GM21390 (cell line): Measurements from ENCODE around the gene TARS2.

Experiments
- ATAC-seq: cut with Tn5 transposase; IDR thresholded peaks from one replicate; pipeline ENCODE4 v1.9.1; 2021; ENCODE audit not compliant: unreplicated experiment

The TARS2 gene

DNA sequence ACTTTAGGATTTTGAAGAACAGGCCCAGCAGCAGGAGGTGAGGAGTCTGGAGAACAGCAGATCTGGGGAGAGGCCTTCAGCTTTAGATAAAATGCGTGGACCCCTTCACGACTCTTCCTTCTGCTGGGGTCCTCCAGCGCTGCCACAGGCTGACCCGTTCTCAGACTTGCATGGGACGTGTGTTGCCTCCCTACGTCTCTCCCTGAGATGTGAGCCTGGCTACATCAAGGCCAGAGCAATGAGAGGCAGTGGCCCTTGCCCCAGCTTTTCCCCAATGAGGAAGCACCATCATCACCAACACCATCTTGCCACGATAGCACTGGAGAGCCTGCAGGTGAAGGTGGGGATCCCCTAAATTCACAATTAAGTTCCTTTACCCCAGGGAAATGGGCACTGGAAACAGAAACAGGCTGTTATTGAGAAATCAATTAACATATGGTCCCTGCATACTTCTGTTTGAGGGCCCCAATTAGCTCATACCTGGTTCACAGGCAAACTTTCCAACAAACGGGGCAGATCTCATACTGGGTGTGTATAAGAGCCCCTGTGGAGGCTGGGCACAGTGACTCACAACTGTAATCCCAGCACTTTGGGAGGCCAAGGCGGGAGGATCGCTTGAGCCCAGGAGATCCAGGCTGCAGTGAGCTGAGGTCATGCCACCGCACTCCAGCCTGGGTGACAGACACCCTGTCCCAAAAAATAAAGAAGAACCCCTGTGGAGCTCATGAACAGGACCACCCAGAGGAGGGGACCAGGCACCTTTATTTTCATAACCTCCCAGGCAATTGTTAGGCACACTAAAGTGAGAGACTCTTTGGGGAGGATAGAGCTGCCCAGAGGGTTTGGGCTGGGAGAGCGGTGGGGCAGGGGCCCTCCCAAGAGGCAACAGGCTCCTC lies 49.9 kb downstream of the TARS2 start:
- ATAC-seq: no peak

DNA sequence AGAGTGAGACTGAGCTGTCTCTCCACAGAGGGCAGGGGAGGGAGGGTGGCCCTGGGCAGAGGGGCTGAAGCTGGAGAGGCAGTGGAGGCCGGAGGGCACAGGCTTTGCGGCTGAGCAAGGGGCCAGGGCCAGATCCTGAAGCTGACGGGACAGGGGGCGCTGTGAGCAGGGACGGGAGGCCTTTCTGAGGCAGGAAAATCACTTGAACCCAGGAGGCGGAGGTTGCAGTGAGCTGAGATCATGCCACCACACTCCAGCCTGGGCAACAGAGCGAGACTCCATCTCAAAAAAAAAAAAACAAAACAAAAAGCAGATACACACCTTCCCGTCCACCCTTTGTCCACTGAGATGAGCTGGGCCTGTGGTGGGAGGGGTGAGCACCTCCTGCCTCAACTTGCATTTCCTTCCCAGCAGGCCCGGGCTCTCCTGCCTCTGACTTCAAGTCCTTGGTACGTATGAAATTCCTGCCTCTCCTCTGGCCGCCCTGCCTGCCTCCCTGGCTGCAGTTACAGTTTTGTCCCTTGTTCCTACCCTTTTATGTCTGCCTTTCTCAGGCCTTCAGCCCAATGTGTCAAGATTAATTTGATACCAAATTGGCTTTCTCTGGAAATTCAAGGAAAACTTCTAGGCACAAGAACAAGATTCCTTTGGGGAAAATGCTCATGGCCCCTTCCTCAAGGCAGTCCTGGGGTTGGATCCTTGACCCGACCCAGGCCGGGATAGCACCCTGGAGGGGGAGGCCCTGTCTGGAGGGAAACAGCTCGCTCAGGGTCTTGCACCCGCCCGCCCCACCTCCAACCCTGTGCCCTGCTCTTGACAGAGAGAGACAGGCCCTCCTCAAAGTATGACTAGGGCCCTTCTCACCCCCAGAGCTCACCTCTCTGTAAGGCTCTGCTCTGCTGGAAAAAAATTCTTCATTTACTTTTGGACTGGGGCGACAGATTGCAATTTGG lies 50.8 kb downstream of the TARS2 start:
- no peak for ATAC-seq

DNA sequence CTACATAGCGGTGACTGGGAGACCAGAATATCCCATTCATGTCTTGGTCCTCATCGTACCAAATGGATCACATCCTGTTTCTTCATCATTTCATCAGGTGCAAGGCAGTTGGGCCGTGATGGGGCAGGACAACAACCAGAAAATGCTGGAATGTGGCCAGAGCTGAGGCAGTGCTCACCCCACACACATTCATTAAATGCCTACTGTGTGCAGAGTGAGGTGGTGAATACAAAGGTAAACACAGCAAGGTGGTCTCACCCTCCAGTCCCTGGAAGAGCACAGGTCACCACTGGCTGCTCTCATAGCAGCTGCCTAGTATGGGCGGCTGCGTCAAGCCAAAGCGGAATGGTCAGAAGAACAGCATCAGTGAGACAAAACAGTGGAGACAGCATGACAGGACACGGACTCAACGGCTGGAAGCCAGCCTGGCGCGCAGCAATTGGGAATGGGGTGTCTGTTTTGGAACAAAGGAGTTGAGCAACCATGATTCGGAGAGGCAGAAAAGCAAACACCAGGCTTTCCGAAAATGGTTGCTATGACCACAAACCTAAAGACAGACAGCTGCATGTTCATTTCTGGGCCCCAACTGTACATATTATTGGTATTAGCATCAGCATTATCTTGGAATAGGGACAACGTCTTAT lies 56.4 kb downstream of the TARS2 start:
- no peak for ATAC-seq

DNA sequence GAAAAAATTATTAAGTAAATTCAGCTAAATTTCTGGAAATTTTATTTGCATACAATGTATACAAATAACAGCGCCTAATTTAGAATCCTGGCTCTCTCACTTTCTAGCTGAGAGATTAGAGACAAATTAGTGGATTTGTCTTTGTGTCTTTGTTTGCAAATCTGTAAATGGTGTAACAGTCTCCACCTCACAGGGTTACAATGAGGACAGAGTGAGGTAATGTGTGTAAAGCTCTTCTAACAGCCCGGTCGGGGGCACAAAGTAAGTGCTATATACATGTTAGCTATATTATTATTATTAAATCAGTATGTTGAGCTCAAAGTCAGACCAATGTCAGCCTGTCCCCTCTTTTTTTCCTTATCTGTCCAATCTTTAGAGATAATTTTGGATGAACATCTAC lies 57.0 kb downstream of the TARS2 start:
- ATAC-seq: no peak

DNA sequence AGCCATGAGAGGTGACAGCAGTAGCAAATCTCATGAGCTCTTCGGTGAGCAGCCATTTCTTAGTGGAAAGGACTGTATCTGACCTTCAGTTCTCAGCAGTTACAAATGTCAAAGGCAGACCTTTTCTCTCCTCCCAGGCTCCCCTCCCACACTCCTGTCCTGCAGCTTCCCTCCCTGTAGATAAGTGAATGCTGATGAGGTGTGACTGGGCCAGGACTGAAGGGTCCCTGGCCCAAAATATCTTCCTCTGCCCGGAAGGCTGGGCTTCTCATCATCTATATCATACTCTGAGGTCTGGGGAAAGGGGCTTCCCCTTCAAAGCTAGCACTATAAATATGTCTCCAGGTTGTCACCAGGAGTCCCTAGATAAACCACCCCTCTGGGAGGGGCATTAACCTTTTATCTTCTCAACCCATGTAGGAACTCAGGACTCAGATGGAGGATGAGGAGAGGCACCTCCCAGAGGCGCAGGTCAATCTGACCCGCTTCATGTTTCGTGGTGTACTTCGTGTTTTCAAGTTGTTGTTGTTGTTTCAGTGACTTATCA lies 58.3 kb downstream of the TARS2 start:
- ATAC-seq: no peak

DNA sequence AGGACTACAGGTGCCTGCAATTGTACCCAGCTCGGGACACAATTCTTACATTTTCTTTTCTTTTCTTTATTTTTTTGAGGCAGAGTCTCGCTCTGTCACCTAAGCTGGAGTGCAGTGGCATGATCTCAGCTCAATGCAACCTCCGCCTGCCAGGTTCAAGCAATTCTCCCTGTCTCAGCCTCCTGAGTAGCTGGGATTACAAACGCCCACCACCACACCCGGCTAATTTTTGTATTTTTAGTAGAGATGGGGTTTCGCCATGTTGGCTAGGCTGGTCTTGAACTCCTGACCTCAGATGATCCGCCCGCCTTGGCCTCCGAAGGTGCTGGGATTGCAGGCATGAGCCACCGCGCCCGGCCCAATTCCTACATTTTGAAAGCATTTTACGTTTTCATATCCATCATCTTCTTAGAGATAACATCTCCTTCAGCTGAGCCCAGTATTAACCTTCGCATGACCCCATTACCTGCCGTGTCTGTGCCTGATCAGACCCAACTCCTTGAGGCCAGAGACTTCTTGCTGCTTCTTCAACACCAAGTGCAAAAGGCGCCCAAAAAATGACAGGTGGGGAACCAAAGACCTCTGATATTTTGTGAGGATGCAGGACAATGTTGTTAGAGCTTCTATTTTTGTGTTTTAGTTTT lies 59.2 kb downstream of the TARS2 start:
- ATAC-seq: no peak

DNA sequence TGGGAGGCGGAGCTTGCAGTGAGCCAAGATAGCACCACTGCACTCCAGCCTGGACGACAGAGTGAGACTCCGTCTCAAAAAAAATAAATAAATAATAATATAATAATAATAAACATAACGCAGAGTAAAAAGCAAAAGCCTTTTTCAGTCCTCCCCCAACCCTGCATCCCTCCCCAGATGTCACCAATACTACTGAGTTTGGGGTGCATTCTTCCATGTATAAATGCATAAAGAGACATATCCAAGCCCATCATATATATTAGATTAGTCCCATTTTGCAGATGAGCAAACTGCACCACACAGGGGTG lies 61.1 kb downstream of the TARS2 start:
- ATAC-seq: no peak

DNA sequence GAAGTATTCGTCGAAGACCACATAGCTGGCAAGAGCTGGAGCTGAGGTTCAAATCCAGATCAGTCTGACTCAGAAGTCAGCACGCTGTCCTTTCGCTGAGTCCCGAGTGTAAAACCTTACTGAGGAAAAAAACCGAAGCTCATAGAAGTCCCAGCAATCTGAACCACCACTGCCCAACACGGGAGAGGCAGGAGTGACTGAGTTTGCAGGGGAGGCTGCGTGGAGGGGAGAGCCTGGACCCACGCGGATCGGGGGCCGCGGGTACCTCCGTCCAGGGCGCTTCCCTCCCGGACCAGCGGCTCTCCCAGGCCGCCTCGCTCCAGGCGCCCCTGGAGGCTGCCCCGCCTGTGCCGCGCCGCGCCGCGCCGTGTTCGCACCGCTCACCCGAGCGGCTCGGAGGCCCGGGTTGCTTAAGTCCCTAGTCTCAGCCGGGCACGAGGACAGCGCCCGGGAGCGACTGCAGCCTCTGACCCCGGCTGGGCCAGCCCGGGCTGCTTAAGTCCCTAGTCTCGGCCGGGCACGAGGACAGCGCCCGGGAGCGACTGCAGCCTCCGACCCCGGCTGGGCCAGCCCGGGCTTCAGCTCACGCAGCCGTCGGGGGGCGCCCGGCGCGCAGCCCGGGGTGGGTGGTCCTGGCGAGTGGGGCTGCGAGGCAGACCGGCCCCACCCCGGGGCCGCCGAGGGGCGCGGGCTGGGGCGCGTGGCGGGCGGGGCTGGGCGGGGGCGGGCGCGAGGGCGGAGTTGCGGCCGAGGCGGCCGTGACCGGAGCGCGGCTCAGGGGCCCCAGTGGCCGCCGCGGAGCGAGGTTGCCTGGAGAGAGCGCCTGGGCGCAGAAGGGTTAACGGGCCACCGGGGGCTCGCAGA lies 61.6 kb downstream of the TARS2 start, which contains the start of gene ADAMTSL4:
Gene ADAMTSL4 (plus strand): TSS at position 777 of the 864 bp plus-strand sequence. CDS start 2,881 bp downstream, outside the sequence.
- ATAC-seq: peak; percentile 51

DNA sequence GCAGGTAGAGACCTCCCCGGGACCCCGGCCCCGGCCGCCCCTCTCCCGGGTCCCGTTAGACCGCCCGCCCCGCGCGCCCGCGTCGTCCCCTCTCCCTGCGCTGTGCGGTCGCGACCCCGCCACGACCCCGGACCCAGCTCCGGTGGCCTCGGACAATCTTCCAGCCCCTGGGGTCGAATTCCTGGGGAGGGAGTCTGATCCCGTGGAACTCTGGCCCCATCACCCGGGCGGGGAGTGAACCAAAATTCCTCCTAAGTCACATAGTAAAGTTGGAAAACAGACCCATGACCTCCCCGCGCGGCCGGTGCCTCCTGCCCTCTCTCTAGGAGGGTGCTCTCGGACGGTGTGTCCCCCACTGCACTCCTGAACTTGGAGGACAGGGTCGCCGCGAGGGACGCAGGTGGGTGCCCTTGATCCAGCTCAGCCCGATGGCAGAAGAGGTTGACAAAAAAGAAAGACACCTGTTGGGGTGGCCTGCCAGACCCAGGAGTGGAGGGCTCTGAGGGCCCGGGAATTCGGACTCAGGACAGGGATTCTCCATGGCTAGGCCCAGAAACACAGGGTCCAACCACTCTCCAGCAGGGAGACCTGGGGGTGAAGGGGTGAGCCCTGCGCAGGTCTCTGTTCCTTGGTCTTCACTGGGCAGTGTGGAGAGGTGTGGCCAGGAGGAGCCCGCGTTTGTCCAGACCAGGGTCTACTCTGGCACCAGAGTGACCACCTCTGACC lies 62.4 kb downstream of the TARS2 start:
- ATAC-seq: no peak

DNA sequence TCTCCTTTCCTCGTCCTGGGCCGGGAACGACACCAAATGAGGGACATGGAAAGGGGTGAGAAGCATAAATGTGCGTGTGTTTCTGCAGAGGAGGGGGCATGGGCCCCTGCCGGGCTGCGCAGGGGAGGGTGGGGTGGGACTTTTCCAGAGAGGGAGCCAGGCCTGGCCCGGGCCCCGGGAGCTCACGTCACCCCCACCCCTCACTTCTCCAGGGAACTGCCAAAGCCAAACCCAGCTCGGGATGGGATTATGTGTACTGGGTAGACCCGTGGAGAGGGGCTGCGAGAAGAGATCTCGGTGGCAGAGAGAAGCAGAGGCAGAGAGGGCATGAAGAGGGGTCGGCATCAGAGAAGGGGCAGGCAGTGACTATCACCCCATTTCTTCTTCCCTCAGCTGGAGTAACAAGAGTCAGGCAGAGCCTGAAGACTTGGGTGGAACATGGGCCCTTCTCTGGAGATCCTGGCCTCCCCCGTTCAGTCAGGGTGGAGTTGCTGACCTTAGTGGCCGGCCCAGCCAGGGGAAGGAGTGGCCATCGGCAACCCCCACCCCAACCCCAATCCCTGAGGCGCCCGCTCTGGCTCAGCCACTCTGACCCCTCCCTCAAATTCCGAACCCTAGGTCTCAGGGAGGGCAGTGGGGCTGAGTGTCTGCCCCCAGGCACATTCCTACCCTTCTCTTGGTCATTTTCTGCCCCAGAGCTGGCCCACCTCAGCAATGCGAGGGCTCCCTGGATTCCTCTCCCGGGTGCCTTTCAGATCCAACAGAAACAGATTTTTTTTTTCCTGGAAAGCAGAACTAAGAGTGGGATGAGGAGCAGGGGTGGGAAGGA lies 63.2 kb downstream of the TARS2 start:
- no peak for ATAC-seq

DNA sequence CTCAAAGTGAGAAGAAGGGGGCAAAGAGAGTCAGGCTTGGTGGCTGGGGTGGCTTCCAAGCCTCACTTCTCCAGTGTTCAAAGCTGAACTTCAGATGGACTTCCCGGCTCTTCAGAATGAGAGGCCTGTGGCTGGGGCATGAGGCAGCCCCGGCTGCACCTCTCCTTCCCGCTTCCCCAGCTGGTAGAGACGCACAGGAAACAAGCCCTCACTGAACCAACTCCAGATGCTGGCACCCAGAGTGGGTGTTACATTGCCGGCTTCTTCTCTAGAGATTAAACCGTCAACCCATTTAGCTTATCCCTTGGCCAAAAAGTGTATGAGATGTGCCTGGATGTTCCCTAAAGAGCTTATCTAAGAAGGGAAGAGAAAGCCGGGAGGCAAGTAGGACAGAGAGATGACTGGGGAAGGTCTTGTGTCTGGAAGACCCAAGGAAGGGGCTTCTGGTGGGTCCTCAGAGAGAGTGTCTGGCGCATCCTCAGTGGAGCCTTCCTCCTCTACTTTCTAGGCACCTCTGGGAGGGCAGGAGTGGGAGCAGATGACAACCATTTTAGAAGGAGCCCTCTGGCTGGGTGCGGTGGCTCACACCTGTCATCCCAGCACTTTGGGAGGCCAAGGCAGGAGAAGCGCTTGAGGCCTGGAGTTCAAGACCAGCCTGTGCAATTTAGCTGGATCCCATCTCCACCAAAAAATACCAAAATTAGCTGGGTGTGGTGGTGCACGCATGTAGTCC lies 64.0 kb downstream of the TARS2 start:
- ATAC-seq: no peak

DNA sequence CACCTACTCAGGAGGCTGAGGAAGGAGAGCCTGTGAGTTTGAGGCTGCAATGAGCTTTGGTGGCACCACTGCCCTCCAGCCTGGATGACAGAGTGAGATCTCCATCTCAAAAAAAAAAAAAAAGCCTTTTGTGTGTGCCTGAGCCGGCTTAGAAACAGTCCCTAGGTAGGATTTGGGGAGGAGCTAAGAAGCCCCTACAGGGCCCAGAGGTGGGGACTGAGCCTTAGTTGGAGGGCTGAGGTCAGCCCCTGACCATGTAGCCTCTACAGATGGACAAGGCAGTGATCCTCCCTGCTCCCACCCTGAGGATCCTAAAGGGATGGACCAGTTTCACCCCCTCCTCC lies 64.5 kb downstream of the TARS2 start:
- ATAC-seq: no peak

DNA sequence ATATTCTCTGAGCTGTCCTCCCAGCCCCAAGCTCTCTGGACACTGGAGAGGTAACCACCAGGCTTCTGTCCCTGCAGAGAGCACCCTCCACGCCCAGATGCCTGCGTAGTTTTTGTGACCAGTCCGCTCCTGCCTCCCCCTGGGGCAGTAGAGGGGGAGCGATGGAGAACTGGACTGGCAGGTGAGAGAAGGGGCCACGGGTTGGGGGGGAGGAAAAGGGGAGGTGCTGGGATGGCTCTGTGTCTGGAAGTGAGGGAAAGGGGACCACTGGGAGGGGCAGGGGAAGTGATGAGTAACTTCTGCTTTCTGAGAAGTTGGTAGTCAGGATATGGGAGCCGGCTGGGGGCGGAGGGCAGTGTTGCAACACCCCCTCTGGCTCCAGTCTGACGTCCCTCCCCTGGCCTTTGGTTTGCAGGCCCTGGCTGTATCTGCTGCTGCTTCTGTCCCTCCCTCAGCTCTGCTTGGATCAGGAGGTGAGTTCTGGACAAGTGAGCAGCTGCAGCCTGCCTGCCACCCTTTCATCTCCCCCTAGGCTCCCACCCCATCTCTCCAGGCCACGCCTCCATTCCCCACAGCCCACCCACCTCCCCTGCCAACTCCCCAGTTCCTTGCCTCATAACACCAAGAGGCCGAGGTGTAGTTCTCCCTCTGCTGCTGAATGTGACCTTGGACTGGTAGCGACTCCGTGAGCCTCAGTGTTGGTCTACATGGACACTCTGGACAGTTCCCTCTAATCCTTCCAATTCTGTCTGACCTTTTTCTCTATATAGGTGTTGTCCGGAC lies 65.1 kb downstream of the TARS2 start:
- no peak for ATAC-seq

DNA sequence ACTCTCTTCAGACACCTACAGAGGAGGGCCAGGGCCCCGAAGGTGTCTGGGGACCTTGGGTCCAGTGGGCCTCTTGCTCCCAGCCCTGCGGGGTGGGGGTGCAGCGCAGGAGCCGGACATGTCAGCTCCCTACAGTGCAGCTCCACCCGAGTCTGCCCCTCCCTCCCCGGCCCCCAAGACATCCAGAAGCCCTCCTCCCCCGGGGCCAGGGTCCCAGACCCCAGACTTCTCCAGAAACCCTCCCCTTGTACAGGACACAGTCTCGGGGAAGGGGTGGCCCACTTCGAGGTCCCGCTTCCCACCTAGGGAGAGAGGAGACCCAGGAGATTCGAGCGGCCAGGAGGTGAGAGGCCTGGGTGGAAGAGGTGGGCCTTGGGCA lies 65.7 kb downstream of the TARS2 start:
- ATAC-seq: no peak

DNA sequence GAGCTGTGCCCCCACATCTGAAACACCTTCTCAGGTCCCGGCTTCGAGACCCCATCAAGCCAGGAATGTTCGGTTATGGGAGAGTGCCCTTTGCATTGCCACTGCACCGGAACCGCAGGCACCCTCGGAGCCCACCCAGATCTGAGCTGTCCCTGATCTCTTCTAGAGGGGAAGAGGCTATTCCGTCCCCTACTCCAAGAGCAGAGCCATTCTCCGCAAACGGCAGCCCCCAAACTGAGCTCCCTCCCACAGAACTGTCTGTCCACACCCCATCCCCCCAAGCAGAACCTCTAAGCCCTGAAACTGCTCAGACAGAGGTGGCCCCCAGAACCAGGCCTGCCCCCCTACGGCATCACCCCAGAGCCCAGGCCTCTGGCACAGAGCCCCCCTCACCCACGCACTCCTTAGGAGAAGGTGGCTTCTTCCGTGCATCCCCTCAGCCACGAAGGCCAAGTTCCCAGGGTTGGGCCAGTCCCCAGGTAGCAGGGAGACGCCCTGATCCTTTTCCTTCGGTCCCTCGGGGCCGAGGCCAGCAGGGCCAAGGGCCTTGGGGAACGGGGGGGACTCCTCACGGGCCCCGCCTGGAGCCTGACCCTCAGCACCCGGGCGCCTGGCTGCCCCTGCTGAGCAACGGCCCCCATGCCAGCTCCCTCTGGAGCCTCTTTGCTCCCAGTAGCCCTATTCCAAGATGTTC lies 66.3 kb downstream of the TARS2 start:
- ATAC-seq: no peak

DNA sequence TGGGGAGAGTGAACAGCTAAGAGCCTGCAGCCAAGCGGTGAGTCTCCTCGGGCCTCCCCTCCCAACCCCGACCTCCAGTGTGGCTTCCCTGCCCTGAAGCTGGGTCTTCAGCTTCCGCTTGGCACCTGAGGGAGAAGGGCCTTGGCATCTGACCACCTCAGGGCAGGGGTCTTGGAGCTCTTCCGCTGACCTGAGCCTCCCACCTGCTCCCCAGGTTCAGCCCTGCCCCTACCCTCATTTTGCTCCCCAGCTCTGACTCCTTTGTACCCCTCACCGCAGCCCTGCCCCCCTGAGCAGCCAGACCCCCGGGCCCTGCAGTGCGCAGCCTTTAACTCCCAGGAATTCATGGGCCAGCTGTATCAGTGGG lies 66.8 kb downstream of the TARS2 start:
- no peak for ATAC-seq
